Peyer's patch (tissue), 4 donors: Measurements from ENCODE around the gene MAPKBP1.

Source experiments
- CTCF ChIP-seq, 6 experiments: fragments of 450-650 bp in 4 of 6; fragments of 200-600 bp in 2 of 6; sonication (generic) in 1 of 6; IDR thresholded peaks; one replicate each; pipeline ENCODE4 v1.5.1; 2017 to 2019; ENCODE audit warnings: antibody characterized with exemption in 6 of 6, mild to moderate bottlenecking in 3 of 6, moderate library complexity in 1 of 6
- POLR2A ChIP-seq, 2 donors: fragments of 450-650 bp; IDR thresholded peaks; one replicate each; pipeline ENCODE4 v1.5.1; 2017; ENCODE audit warnings: antibody characterized with exemption in 2 of 2, mild to moderate bottlenecking in 2 of 2, moderate library complexity in 2 of 2

- TF ChIP-seq CTCF (IDR thresholded peaks at IDR 0.05) (no peak), POLR2A (IDR thresholded peaks at IDR 0.05) (no peak)
Measured at GRCh38 chr15:41874736-41875135, 100.5 kb downstream of the MAPKBP1 start.
